Mucosa of rectum (tissue), 2 donors: ENCODE data around the gene PPP4R1.
A peak's percentile ranks its signal among the peaks of the same experiment; 100 is the strongest.

Experiments
- H3K27ac ChIP-seq, 2 donors: one replicate each; pipeline ENCODE4 v1.7.0; 2013; ENCODE audit warnings: inconsistent platforms in 2 of 2, low read depth in 2 of 2, low read length in 2 of 2
- H3K27me3 ChIP-seq, 2 donors: one replicate each; pipeline ENCODE4 v1.7.0; 2013; ENCODE audit warnings: low read length in 2 of 2; ENCODE audit not compliant: control insufficient read depth in 2 of 2, insufficient read depth in 2 of 2
- H3K36me3 ChIP-seq, 2 donors: one replicate each; pipeline ENCODE4 v1.7.0; 2013; ENCODE audit warnings: low read length in 2 of 2; ENCODE audit not compliant: control insufficient read depth in 2 of 2, insufficient read depth in 2 of 2
- H3K4me1 ChIP-seq, 2 donors: one replicate each; pipeline ENCODE4 v1.7.0; 2013; ENCODE audit warnings: low read length in 2 of 2, mild to moderate bottlenecking in 1 of 2; ENCODE audit not compliant: control insufficient read depth in 2 of 2, insufficient read depth in 2 of 2
- H3K4me3 ChIP-seq, 2 donors: one replicate each; pipeline ENCODE4 v1.7.0; 2013; ENCODE audit warnings: low read length in 2 of 2
- H3K9ac ChIP-seq, 2 donors: one replicate each; pipeline ENCODE4 v1.7.0; 2013; ENCODE audit warnings: low read length in 2 of 2, low read depth in 1 of 2, mild to moderate bottlenecking in 1 of 2
- H3K9me3 ChIP-seq, 2 donors: one replicate each; pipeline ENCODE4 v1.7.0; 2013; ENCODE audit warnings: low read length in 2 of 2; ENCODE audit not compliant: control insufficient read depth in 2 of 2
- donor health status: healthy.
- donor health status: Normal muscosa, but diverticular disease.

PPP4R1 gene

GRCh38 chr18:9570255-9570654 lies 44.1 kb downstream of the PPP4R1 start:
- peaks cover 13 to 14% of the 10 kb centered on the region in 2 donors for H3K36me3 ChIP-seq
- H3K9me3 ChIP-seq = no peaks in the 10 kb centered on the region
- peaks cover 0 to 20% of the 10 kb centered on the region in 2 donors for H3K4me1 ChIP-seq
- H3K9ac ChIP-seq = no peak overlapping the region
- H3K4me3 ChIP-seq = no peak overlapping the region
- no peaks in the 10 kb centered on the region for H3K27me3 ChIP-seq
- peak overlapping the region; percentile 59 to 69 for H3K27ac ChIP-seq

GRCh38 chr18:9569178-9569577 lies 45.2 kb downstream of the PPP4R1 start:
- no peaks in the 10 kb centered on the region for H3K9me3 ChIP-seq

GRCh38 chr18:9568186-9568585 lies 46.2 kb downstream of the PPP4R1 start:
- no peak overlapping the region for H3K4me3 ChIP-seq
- peaks cover 12% of the 10 kb centered on the region in 2 donors for H3K36me3 ChIP-seq
- no peak overlapping the region for H3K27ac ChIP-seq
- no peaks in the 10 kb centered on the region for H3K9me3 ChIP-seq
- no peak overlapping the region for H3K9ac ChIP-seq
- H3K27me3 ChIP-seq = no peaks in the 10 kb centered on the region
- peaks cover 0 to 18% of the 10 kb centered on the region in 2 donors for H3K4me1 ChIP-seq

More at GRCh38 chr18:9569178-9569577, 45.2 kb downstream of the PPP4R1 start:
- H3K27ac ChIP-seq = peak overlapping the region; percentile 18 to 69
- peaks cover 9 to 13% of the 10 kb centered on the region in 2 donors for H3K36me3 ChIP-seq
- no peaks in the 10 kb centered on the region for H3K27me3 ChIP-seq
- peaks cover 0 to 18% of the 10 kb centered on the region in 2 donors for H3K4me1 ChIP-seq
- H3K9ac ChIP-seq = no peak overlapping the region
- no peak overlapping the region for H3K4me3 ChIP-seq

- Histone ChIP-seq H3K27ac (no peak overlapping the region), H3K4me1 (peaks cover 0 to 8% of the 10 kb centered on the region in 2 donors), H3K9ac (no peak overlapping the region), H3K27me3 (no peaks in the 10 kb centered on the region), H3K9me3 (no peaks in the 10 kb centered on the region), H3K36me3 (peaks cover 29 to 31% of the 10 kb centered on the region in 2 donors), H3K4me3 (no peak overlapping the region)
Measured at GRCh38 chr18:9565407-9565806, 49.0 kb downstream of the PPP4R1 start.

- peaks cover 38 to 42% of the 10 kb centered on the region in 2 donors for H3K36me3 ChIP-seq
Measured at GRCh38 chr18:9563331-9563730, 51.0 kb downstream of the PPP4R1 start.

GRCh38 chr18:9562584-9562983 lies 51.8 kb downstream of the PPP4R1 start:
- no peak overlapping the region for H3K9ac ChIP-seq
- no peak overlapping the region for H3K4me3 ChIP-seq
- no peaks in the 10 kb centered on the region for H3K9me3 ChIP-seq
- peaks cover 39 to 45% of the 10 kb centered on the region in 2 donors for H3K36me3 ChIP-seq
- no peak overlapping the region for H3K27ac ChIP-seq
- H3K4me1 ChIP-seq = no peaks in the 10 kb centered on the region
- no peaks in the 10 kb centered on the region for H3K27me3 ChIP-seq

More at GRCh38 chr18:9563331-9563730, 51.0 kb downstream of the PPP4R1 start:
- Histone ChIP-seq H3K27me3 (no peaks in the 10 kb centered on the region), H3K4me1 (no peaks in the 10 kb centered on the region), H3K9me3 (no peaks in the 10 kb centered on the region), H3K27ac (no peak overlapping the region), H3K4me3 (no peak overlapping the region), H3K9ac (no peak overlapping the region)

- Histone ChIP-seq H3K36me3 (peaks cover 42 to 45% of the 10 kb centered on the region in 2 donors), H3K4me3 (no peak overlapping the region), H3K9ac (no peak overlapping the region), H3K9me3 (no peaks in the 10 kb centered on the region), H3K27ac (no peak overlapping the region), H3K4me1 (no peaks in the 10 kb centered on the region), H3K27me3 (no peaks in the 10 kb centered on the region)
Measured at GRCh38 chr18:9561759-9562158, 52.6 kb downstream of the PPP4R1 start.

- no peak overlapping the region for H3K4me3 ChIP-seq
- H3K27me3 ChIP-seq = no peaks in the 10 kb centered on the region
- peaks cover 41 to 58% of the 10 kb centered on the region in 2 donors for H3K36me3 ChIP-seq
- no peaks in the 10 kb centered on the region for H3K9me3 ChIP-seq
- H3K27ac ChIP-seq = no peak overlapping the region
- H3K4me1 ChIP-seq = no peaks in the 10 kb centered on the region
- H3K9ac ChIP-seq = no peak overlapping the region
Measured at GRCh38 chr18:9559253-9559652, 55.1 kb downstream of the PPP4R1 start.

GRCh38 chr18:9558387-9559064 lies 55.8 kb downstream of the PPP4R1 start:
- Histone ChIP-seq H3K36me3 (peaks cover 45 to 63% of the 10 kb centered on the region in 2 donors), H3K4me1 (no peaks in the 10 kb centered on the region)

GRCh38 chr18:9557250-9557943 lies 57.0 kb downstream of the PPP4R1 start:
- H3K9ac ChIP-seq = no peak overlapping the region
- H3K36me3 ChIP-seq = peaks cover 42 to 64% of the 10 kb centered on the region in 2 donors
- H3K27ac ChIP-seq = no peak overlapping the region
- no peak overlapping the region for H3K4me3 ChIP-seq
- H3K27me3 ChIP-seq = no peaks in the 10 kb centered on the region
- H3K4me1 ChIP-seq = no peaks in the 10 kb centered on the region
- H3K9me3 ChIP-seq = no peaks in the 10 kb centered on the region

More at GRCh38 chr18:9558387-9559064, 55.8 kb downstream of the PPP4R1 start:
- Histone ChIP-seq H3K9me3 (no peaks in the 10 kb centered on the region), H3K9ac (no peak overlapping the region), H3K27ac (no peak overlapping the region), H3K4me3 (no peak overlapping the region), H3K27me3 (no peaks in the 10 kb centered on the region)
